T-helper 2 cell treated with Interferon-gamma antibody and Interleukin-4, amounts not matched to agents 5 μg/mL and 100 μg/mL, for 36 hours (primary cell): ENCODE data around the gene AGPAT2.
A peak's percentile ranks its signal among the peaks of the same experiment; 100 is the strongest.

ENCODE experiments used
- DNase-seq: peaks from one replicate; pipeline ENCODE4 v3.0.0; 2021; ENCODE audit warnings: low spot score
- H3K27ac Mint-ChIP-seq: one replicate; pipeline ENCODE4 v1.8.0; 2021; ENCODE audit warnings: mild to moderate bottlenecking, mixed read lengths
- H3K27me3 Mint-ChIP-seq: one replicate; pipeline ENCODE4 v1.8.0; 2021; ENCODE audit warnings: low read depth, mixed read lengths
- H3K36me3 Mint-ChIP-seq: one replicate; pipeline ENCODE4 v1.8.0; 2021; ENCODE audit warnings: low read depth, mixed read lengths
- H3K4me1 Mint-ChIP-seq: one replicate; pipeline ENCODE4 v1.8.0; 2021; ENCODE audit warnings: low read depth, mixed read lengths
- H3K4me3 Mint-ChIP-seq: one replicate; pipeline ENCODE4 v1.8.0; 2022; ENCODE audit warnings: mild to moderate bottlenecking, moderate library complexity, mixed read lengths
- H3K9me3 Mint-ChIP-seq: one replicate; pipeline ENCODE4 v1.8.0; 2021; ENCODE audit warnings: mixed read lengths

The AGPAT2 gene

GRCh38 chr9:136723989-136724388 is 36.7 kb upstream of the AGPAT2 start:
- Mint-ChIP-seq H3K27ac (no peak overlapping the region), H3K9me3 (no peaks in the 10 kb centered on the region), H3K4me3 (no peak overlapping the region), H3K4me1 (peaks cover 10% of the 10 kb centered on the region), H3K27me3 (no peaks in the 10 kb centered on the region), H3K36me3 (peaks cover 39% of the 10 kb centered on the region)
- no peak for DNase-seq

GRCh38 chr9:136723362-136723976 is 36.2 kb upstream of the AGPAT2 start:
- H3K9me3 Mint-ChIP-seq: no peaks in the 10 kb centered on the region
- no peaks in the 10 kb centered on the region for H3K27me3 Mint-ChIP-seq
- no peak overlapping the region for H3K27ac Mint-ChIP-seq
- DNase-seq: no peak
- H3K4me3 Mint-ChIP-seq: no peak overlapping the region
- H3K4me1 Mint-ChIP-seq: peaks cover 10% of the 10 kb centered on the region
- H3K36me3 Mint-ChIP-seq: peaks cover 39% of the 10 kb centered on the region

GRCh38 chr9:136722969-136723356 is 35.7 kb upstream of the AGPAT2 start:
- no peak for DNase-seq
- Mint-ChIP-seq H3K4me3 (no peak overlapping the region), H3K4me1 (peaks cover 10% of the 10 kb centered on the region), H3K36me3 (peaks cover 39% of the 10 kb centered on the region), H3K27ac (no peak overlapping the region), H3K27me3 (no peaks in the 10 kb centered on the region), H3K9me3 (no peaks in the 10 kb centered on the region)

GRCh38 chr9:136722093-136722968 is 35.1 kb upstream of the AGPAT2 start:
- H3K4me3 Mint-ChIP-seq: no peak overlapping the region
- H3K27me3 Mint-ChIP-seq: no peaks in the 10 kb centered on the region
- H3K36me3 Mint-ChIP-seq: peaks cover 36% of the 10 kb centered on the region
- no peak for DNase-seq
- no peaks in the 10 kb centered on the region for H3K9me3 Mint-ChIP-seq
- H3K4me1 Mint-ChIP-seq: peaks cover 8% of the 10 kb centered on the region
- H3K27ac Mint-ChIP-seq: no peak overlapping the region

- DNase-seq: no peak
- Mint-ChIP-seq H3K4me3 (no peak overlapping the region), H3K27ac (peak overlapping the region; percentile 41), H3K4me1 (peaks cover 4% of the 10 kb centered on the region), H3K27me3 (no peaks in the 10 kb centered on the region), H3K36me3 (peaks cover 30% of the 10 kb centered on the region), H3K9me3 (no peaks in the 10 kb centered on the region)
Observed at GRCh38 chr9:136721339-136722092, 34.3 kb upstream of the AGPAT2 start.

- Mint-ChIP-seq H3K9me3 (no peaks in the 10 kb centered on the region), H3K27me3 (peaks cover 1% of the 10 kb centered on the region), H3K36me3 (peaks cover 25% of the 10 kb centered on the region), H3K27ac (peak overlapping the region; percentile 41), H3K4me1 (peaks cover 1% of the 10 kb centered on the region), H3K4me3 (no peak overlapping the region)
- DNase-seq: no peak
Observed at GRCh38 chr9:136720898-136721338, 33.7 kb upstream of the AGPAT2 start.

- H3K4me1 Mint-ChIP-seq: peaks cover 1% of the 10 kb centered on the region
- no peaks in the 10 kb centered on the region for H3K9me3 Mint-ChIP-seq
- peaks cover 20% of the 10 kb centered on the region for H3K36me3 Mint-ChIP-seq
- peaks cover 3% of the 10 kb centered on the region for H3K27me3 Mint-ChIP-seq
- no peak overlapping the region for H3K27ac Mint-ChIP-seq
- DNase-seq: no peak
- no peak overlapping the region for H3K4me3 Mint-ChIP-seq
Observed at GRCh38 chr9:136720251-136720897, 33.1 kb upstream of the AGPAT2 start.

GRCh38 chr9:136719195-136719880 is 32.1 kb upstream of the AGPAT2 start:
- no peaks in the 10 kb centered on the region for H3K9me3 Mint-ChIP-seq
- peaks cover 13% of the 10 kb centered on the region for H3K36me3 Mint-ChIP-seq
- DNase-seq: no peak
- H3K4me3 Mint-ChIP-seq: no peak overlapping the region
- no peak overlapping the region for H3K27ac Mint-ChIP-seq
- peaks cover 3% of the 10 kb centered on the region for H3K27me3 Mint-ChIP-seq
- H3K4me1 Mint-ChIP-seq: peaks cover 1% of the 10 kb centered on the region

- peaks cover 8% of the 10 kb centered on the region for H3K27me3 Mint-ChIP-seq
- H3K9me3 Mint-ChIP-seq: no peaks in the 10 kb centered on the region
- no peaks in the 10 kb centered on the region for H3K4me1 Mint-ChIP-seq
Observed at GRCh38 chr9:136718345-136719194, 31.3 kb upstream of the AGPAT2 start.

GRCh38 chr9:136717399-136717798 is 30.1 kb upstream of the AGPAT2 start:
- H3K27ac Mint-ChIP-seq: no peak overlapping the region
- peaks cover 3% of the 10 kb centered on the region for H3K36me3 Mint-ChIP-seq

More at GRCh38 chr9:136718345-136719194, 31.3 kb upstream of the AGPAT2 start:
- peaks cover 5% of the 10 kb centered on the region for H3K36me3 Mint-ChIP-seq
- DNase-seq: no peak
- no peak overlapping the region for H3K4me3 Mint-ChIP-seq
- no peak overlapping the region for H3K27ac Mint-ChIP-seq

GRCh38 chr9:136714893-136715274 is 27.6 kb upstream of the AGPAT2 start:
- no peak overlapping the region for H3K4me3 Mint-ChIP-seq
- no peaks in the 10 kb centered on the region for H3K36me3 Mint-ChIP-seq
- H3K4me1 Mint-ChIP-seq: no peaks in the 10 kb centered on the region
- no peak overlapping the region for H3K27ac Mint-ChIP-seq
- H3K9me3 Mint-ChIP-seq: no peaks in the 10 kb centered on the region
- DNase-seq: no peak
- H3K27me3 Mint-ChIP-seq: peaks cover 28% of the 10 kb centered on the region

More at GRCh38 chr9:136717399-136717798, 30.1 kb upstream of the AGPAT2 start:
- H3K27me3 Mint-ChIP-seq: peaks cover 12% of the 10 kb centered on the region
- no peaks in the 10 kb centered on the region for H3K9me3 Mint-ChIP-seq
- no peak overlapping the region for H3K4me3 Mint-ChIP-seq
- no peak for DNase-seq
- H3K4me1 Mint-ChIP-seq: no peaks in the 10 kb centered on the region

- H3K27ac Mint-ChIP-seq: no peak overlapping the region
- no peaks in the 10 kb centered on the region for H3K36me3 Mint-ChIP-seq
- no peaks in the 10 kb centered on the region for H3K9me3 Mint-ChIP-seq
- no peak overlapping the region for H3K4me3 Mint-ChIP-seq
- no peak for DNase-seq
- no peaks in the 10 kb centered on the region for H3K4me1 Mint-ChIP-seq
- H3K27me3 Mint-ChIP-seq: peaks cover 28% of the 10 kb centered on the region
Observed at GRCh38 chr9:136714096-136714892, 27.0 kb upstream of the AGPAT2 start.
